Lower leg skin (tissue), 3 donors: Measurements from ENCODE around the gene CD34.

Experiments used
- CTCF ChIP-seq, 3 donors: fragments of 450-650 bp; IDR thresholded peaks; one replicate each; pipeline ENCODE4 v1.5.1; 2016; ENCODE audit warnings: antibody characterized with exemption in 3 of 3, mild to moderate bottlenecking in 3 of 3, moderate library complexity in 2 of 3
- POLR2A ChIP-seq, 2 donors: fragments of 450-650 bp; IDR thresholded peaks; one replicate each; pipeline ENCODE4 v1.6.1; 2016 to 2017; ENCODE audit warnings: antibody characterized with exemption in 2 of 2, mild to moderate bottlenecking in 1 of 2, moderate library complexity in 1 of 2

DNA sequence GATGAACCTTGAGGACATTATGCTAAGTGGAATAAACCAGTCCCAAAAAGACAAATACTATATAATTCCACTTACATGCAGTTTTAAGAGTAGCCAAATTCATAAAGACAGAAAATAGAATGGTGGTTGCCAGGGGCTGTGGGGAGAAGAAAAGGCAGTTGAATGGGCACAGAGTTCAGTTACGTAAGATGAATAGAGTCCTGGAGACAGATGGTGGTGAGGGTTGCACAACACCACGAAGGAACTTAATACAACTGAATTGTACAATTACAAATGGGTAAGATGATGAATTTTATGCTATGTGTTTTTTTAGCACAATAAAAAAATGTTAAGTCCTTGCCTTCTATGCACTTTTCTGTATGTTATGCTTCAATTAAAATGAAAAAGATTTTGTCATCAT, 66.6 kb downstream of the CD34 start:
- TF ChIP-seq CTCF (IDR thresholded peaks at IDR 0.05): no peak
- no peak for TF ChIP-seq POLR2A (IDR thresholded peaks at IDR 0.05)
